Caco-2 (cell line): ENCODE data around the gene POLR2H. TPM values are rescaled to one million over a fixed set of nuclear protein-coding genes. Genes with fewer than 3 reads are reported as not detected.

ENCODE experiments used
- BruUV-seq: library from RNA; stranded (reverse); fragments of 400-500 nt; replicated peaks from 2 replicates; lab custom pipeline; 2021; lab: Mats Ljungman, UMichigan
- CTCF ChIA-PET: fragments of 300-600 bp; sonication (Branson Sonifier 250); formaldehyde crosslinking; loops from one replicate; lab custom pipeline; 2022; ENCODE audit warnings: antibody characterized with exemption; lab: Charles Lee
- POLR2A ChIA-PET: fragments of 300-600 bp; sonication (Branson Sonifier 250); formaldehyde crosslinking; loops from one replicate; lab custom pipeline; 2022; ENCODE audit warnings: antibody characterized with exemption; lab: Charles Lee
- DNase-seq, 2 experiments: peaks; one replicate each; pipeline versions ENCODE4 v3.0.0 to v3.0.0-alpha.2; 2020 to 2022
- H3K27me3 ChIP-seq: replicated peaks from 2 replicates; pipeline ENCODE4 v1.6.0; 2011; ENCODE audit warnings: low read length; ENCODE audit not compliant: control insufficient read depth, insufficient read depth
- H3K36me3 ChIP-seq: 2 replicates; pipeline ENCODE4 v1.5.1; 2011; ENCODE audit warnings: low read length; ENCODE audit not compliant: control insufficient read depth, insufficient read depth
- H3K4me1 ChIP-seq: fragments of 250-450 bp; sonication (Bioruptor Pico); 2 replicates; pipeline ENCODE4 v1.5.1; 2020; ENCODE audit warnings: mild to moderate bottlenecking
- H3K4me3 ChIP-seq: 2 replicates; pipeline ENCODE4 v1.5.1; 2011; ENCODE audit warnings: low read depth, mild to moderate bottlenecking, control low read depth, low read length
- H3K9me3 ChIP-seq: fragments of 250-450 bp; sonication (Bioruptor Pico); 2 replicates; pipeline ENCODE4 v1.5.1; 2020; ENCODE audit warnings: mild to moderate bottlenecking, moderate library complexity
- H3K27ac Mint-ChIP-seq: one replicate; pipeline ENCODE4 v1.8.0; 2022; ENCODE audit warnings: mixed read lengths; ENCODE audit not compliant: unreplicated experiment
- H3K27me3 Mint-ChIP-seq: one replicate; pipeline ENCODE4 v1.8.0; 2022; ENCODE audit warnings: mixed read lengths; ENCODE audit not compliant: insufficient read depth, unreplicated experiment
- H3K36me3 Mint-ChIP-seq: one replicate; pipeline ENCODE4 v1.8.0; 2022; ENCODE audit warnings: mild to moderate bottlenecking, mixed read lengths; ENCODE audit not compliant: insufficient read depth, unreplicated experiment
- H3K4me1 Mint-ChIP-seq: one replicate; pipeline ENCODE4 v1.8.0; 2022; ENCODE audit warnings: low read depth, mixed read lengths; ENCODE audit not compliant: unreplicated experiment
- H3K4me3 Mint-ChIP-seq: one replicate; pipeline ENCODE4 v1.8.0; 2022; ENCODE audit warnings: mild to moderate bottlenecking, moderate library complexity, mixed read lengths; ENCODE audit not compliant: unreplicated experiment
- H3K9me3 Mint-ChIP-seq: one replicate; pipeline ENCODE4 v1.8.0; 2022; ENCODE audit warnings: mixed read lengths; ENCODE audit not compliant: unreplicated experiment
- intact Hi-C: fragments of 100-400 bp; cut with micrococcal nuclease; formaldehyde crosslinking; loops from one replicate; pipeline ENCODE4 v1.10.0; 2022; ENCODE audit not compliant: unreplicated experiment
- total RNA-seq: library from RNA; stranded (reverse); gene quantifications from 2 replicates; pipeline ENCODE4 v1.2.3, GENCODE V29; 2022
- TF ChIP-seq, protein P1 (sequence below), 2 experiments: fragments of 200-600 bp in 1 of 2; IDR thresholded peaks; 1 replicate in 1 of 2; 2 replicates in 1 of 2; pipeline versions ENCODE4 v1.5.1 to v1.8.0; 2011 to 2022; ENCODE audit warnings: antibody characterized with exemption in 1 of 2, control low read depth in 1 of 2, inconsistent platforms in 1 of 2, low read depth in 1 of 2, low read length in 1 of 2, mild to moderate bottlenecking in 1 of 2, moderate library complexity in 1 of 2; ENCODE audit not compliant: insufficient read depth in 1 of 2, severe bottlenecking in 1 of 2, unreplicated experiment in 1 of 2

The POLR2H gene
- total RNA-seq, 1 experiment from 2014 or later: 101 TPM

DNA sequence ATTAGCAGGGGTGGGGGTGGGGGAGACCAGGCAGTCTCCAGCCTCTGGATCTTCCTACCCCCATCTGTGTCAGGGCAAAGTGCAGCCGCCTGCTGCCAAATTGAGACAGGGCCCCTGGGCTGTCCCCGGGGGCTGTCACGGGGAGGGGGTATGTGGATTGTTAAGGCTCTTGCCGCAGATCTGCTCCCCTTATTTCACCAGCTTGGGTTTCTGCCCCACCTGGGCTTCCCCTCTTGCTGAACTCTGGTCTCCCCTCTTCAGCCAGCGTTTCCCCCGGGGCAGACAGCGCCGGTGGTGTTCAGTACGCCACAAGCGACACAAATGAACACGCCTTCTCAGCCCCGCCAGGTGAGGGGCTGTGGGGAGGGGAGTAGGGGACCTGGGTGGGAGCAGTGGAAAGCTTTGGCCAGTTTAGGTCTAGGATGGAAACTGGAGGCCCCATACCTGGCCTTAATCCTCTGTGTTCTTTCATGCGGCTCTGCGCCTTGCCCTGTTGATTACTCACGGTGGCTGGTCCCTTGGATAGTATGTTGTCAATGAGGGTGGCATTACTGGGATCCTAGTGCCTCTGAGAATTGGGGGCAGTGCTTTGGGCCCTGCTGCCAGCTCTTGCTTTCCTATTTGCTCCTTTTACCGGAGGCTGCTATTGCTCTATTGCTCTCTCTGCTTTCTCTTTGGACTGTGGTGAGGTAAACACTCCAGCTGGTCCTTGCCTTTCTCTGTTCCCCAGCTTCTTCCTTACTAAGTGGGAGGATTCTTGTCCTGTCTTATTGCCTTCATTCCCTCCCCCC lies 45.4 kb upstream of the POLR2H start:
- Histone ChIP-seq H3K9me3 (no peaks in the 10 kb centered on the region), H3K27me3 (no peaks in the 10 kb centered on the region), H3K4me3 (peak overlapping the region; percentile 89), H3K4me1 (peaks cover 11% of the 10 kb centered on the region), H3K36me3 (peaks cover 1% of the 10 kb centered on the region)
- H3K27me3 Mint-ChIP-seq: no peaks in the 10 kb centered on the region
- H3K36me3 Mint-ChIP-seq: peaks cover 55% of the 10 kb centered on the region
- peaks cover 9% of the 10 kb centered on the region for H3K4me1 Mint-ChIP-seq
- ChIA-PET CTCF (interaction anchor here (0.6 kb wide), 1 partner anchor 227 kb away, joined by 4 read pairs; no protein-coding TSS in a partner anchor), POLR2A (no interaction called here)
- BruUV-seq: no TSS peak
- no peaks in the 10 kb centered on the region for H3K9me3 Mint-ChIP-seq
- peak overlapping the region; percentile 85 for H3K4me3 Mint-ChIP-seq
- TF ChIP-seq, protein P1, sequence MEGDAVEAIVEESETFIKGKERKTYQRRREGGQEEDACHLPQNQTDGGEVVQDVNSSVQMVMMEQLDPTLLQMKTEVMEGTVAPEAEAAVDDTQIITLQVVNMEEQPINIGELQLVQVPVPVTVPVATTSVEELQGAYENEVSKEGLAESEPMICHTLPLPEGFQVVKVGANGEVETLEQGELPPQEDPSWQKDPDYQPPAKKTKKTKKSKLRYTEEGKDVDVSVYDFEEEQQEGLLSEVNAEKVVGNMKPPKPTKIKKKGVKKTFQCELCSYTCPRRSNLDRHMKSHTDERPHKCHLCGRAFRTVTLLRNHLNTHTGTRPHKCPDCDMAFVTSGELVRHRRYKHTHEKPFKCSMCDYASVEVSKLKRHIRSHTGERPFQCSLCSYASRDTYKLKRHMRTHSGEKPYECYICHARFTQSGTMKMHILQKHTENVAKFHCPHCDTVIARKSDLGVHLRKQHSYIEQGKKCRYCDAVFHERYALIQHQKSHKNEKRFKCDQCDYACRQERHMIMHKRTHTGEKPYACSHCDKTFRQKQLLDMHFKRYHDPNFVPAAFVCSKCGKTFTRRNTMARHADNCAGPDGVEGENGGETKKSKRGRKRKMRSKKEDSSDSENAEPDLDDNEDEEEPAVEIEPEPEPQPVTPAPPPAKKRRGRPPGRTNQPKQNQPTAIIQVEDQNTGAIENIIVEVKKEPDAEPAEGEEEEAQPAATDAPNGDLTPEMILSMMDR (IDR thresholded peaks at IDR 0.05; ENCODE audit: insufficient read depth in 1 of 2, low read depth in 1 of 2, low read length in 1 of 2, severe bottlenecking in 1 of 2, unreplicated experiment in 1 of 2): no peak
- intact Hi-C loops: no loop called here
- DNase-seq: no peak
- H3K27ac Mint-ChIP-seq: peak overlapping the region; percentile 67

DNA sequence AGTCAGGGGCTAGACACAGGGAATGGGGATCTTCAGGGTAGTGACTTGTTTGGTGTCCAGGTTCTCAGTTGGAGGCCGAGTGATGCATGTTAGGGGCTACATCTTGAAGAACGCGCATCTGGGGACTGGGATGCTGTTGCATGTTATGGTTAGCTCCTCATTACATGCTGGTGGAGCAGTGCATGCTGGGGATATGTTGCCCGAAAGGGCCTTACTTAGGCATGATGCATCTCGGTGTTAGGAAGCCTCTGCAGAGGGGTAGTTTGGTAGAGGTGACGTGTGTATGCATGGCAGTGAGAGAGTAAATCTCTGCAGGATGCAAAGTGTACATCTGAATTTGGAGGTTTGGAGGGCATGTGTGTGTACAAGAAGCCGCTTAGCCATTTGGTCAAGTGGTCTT lies 44.7 kb upstream of the POLR2H start:
- peak overlapping the region; percentile 61 for H3K27ac Mint-ChIP-seq

DNA sequence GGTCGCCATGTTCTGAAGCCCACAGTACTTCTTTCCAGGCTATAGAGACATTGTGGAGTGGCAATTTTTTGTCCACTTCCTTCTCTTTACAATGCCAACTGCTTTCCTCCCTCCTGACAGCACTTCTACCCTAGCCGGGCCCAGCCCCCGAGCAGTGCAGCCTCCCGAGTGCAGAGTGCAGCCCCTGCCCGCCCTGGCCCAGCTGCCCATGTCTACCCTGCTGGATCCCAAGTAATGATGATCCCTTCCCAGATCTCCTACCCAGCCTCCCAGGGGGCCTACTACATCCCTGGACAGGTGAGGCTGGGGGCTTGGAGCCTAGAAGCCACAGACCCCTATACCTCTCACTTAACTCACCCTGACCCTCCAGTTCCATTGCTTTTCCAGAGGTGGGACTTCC lies 44.3 kb upstream of the POLR2H start:
- H3K27me3 Mint-ChIP-seq: no peaks in the 10 kb centered on the region
- H3K4me1 ChIP-seq: peaks cover 11% of the 10 kb centered on the region
- H3K27me3 ChIP-seq: no peaks in the 10 kb centered on the region
- BruUV-seq: no TSS peak
- intact Hi-C loops: no loop called here
- peaks cover 66% of the 10 kb centered on the region for H3K36me3 Mint-ChIP-seq
- H3K4me1 Mint-ChIP-seq: peaks cover 9% of the 10 kb centered on the region
- ChIA-PET CTCF (no interaction called here), POLR2A (no interaction called here)
- no peak overlapping the region for H3K4me3 Mint-ChIP-seq
- H3K36me3 ChIP-seq: peaks cover 6% of the 10 kb centered on the region
- TF ChIP-seq, protein P1 (IDR thresholded peaks at IDR 0.05; ENCODE audit: insufficient read depth in 1 of 2, low read depth in 1 of 2, low read length in 1 of 2, severe bottlenecking in 1 of 2, unreplicated experiment in 1 of 2): no peak
- H3K9me3 ChIP-seq: no peaks in the 10 kb centered on the region
- H3K27ac Mint-ChIP-seq: no peak overlapping the region
- DNase-seq: no peak
- H3K4me3 ChIP-seq: no peak overlapping the region
- no peaks in the 10 kb centered on the region for H3K9me3 Mint-ChIP-seq

More for the DNA sequence above, 44.7 kb upstream of the POLR2H start:
- intact Hi-C loops: no loop called here
- BruUV-seq: TSS peak; percentile 23
- POLR2A ChIA-PET: no interaction called here
- DNase-seq: no peak
- no peaks in the 10 kb centered on the region for H3K9me3 Mint-ChIP-seq
- peaks cover 9% of the 10 kb centered on the region for H3K4me1 Mint-ChIP-seq
- TF ChIP-seq, protein P1 (IDR thresholded peaks at IDR 0.05; ENCODE audit: insufficient read depth in 1 of 2, low read depth in 1 of 2, low read length in 1 of 2, severe bottlenecking in 1 of 2, unreplicated experiment in 1 of 2): no peak
- CTCF ChIA-PET: no interaction called here
- Histone ChIP-seq H3K36me3 (peaks cover 4% of the 10 kb centered on the region), H3K4me1 (peaks cover 11% of the 10 kb centered on the region), H3K27me3 (no peaks in the 10 kb centered on the region), H3K4me3 (no peak overlapping the region), H3K9me3 (no peaks in the 10 kb centered on the region)
- peak overlapping the region; percentile 85 for H3K4me3 Mint-ChIP-seq
- peaks cover 62% of the 10 kb centered on the region for H3K36me3 Mint-ChIP-seq
- no peaks in the 10 kb centered on the region for H3K27me3 Mint-ChIP-seq
